GM23338 (cell line): ENCODE results near the gene H1-8. TPM values are rescaled to one million over a fixed set of nuclear protein-coding genes. Genes with fewer than 3 reads are reported as not detected.

ENCODE experiments used
- ATAC-seq: fragments of 200-7000 bp; cut with Tn5 transposase; 3 replicates; pipeline ENCODE4 v1.9.1; 2020
- DNase-seq: peaks from one replicate; pipeline ENCODE4 v3.0.0-alpha.2; 2015; ENCODE audit warnings: low spot score
- H2AFZ ChIP-seq: fragments of 200-600 bp; sonication (generic); 2 replicates; pipeline ENCODE4 v1.8.0; 2016; ENCODE audit warnings: antibody characterized with exemption, mild to moderate bottlenecking, moderate library complexity
- H3F3A ChIP-seq: fragments of 200-600 bp; sonication (generic); replicated peaks from 2 replicates; pipeline ENCODE4 v1.8.0; 2017; ENCODE audit warnings: antibody characterized with exemption, mixed run types, low read depth
- H3K27ac ChIP-seq: fragments of 200-600 bp; sonication (generic); 2 replicates; pipeline ENCODE4 v1.6.1; 2016; ENCODE audit warnings: low read depth
- H3K27me3 ChIP-seq: fragments of 200-600 bp; sonication (generic); 2 replicates; pipeline ENCODE4 v1.8.0; 2016; ENCODE audit warnings: mild to moderate bottlenecking, mixed run types, moderate library complexity; ENCODE audit not compliant: insufficient read depth
- H3K36me3 ChIP-seq: fragments of 200-600 bp; sonication (generic); 2 replicates; pipeline ENCODE4 v1.8.0; 2016; ENCODE audit warnings: mild to moderate bottlenecking; ENCODE audit not compliant: insufficient read depth
- H3K4me1 ChIP-seq: fragments of 200-600 bp; sonication (generic); 2 replicates; pipeline ENCODE4 v1.8.0; 2016; ENCODE audit warnings: mild to moderate bottlenecking, moderate library complexity; ENCODE audit not compliant: insufficient read depth
- H3K4me2 ChIP-seq: fragments of 200-600 bp; sonication (generic); 2 replicates; pipeline ENCODE4 v1.7.1; 2017; ENCODE audit warnings: mixed run types
- H3K4me3 ChIP-seq: fragments of 200-600 bp; sonication (generic); 2 replicates; pipeline ENCODE4 v1.6.1; 2016; ENCODE audit warnings: mixed run types
- H3K79me2 ChIP-seq: fragments of 200-600 bp; sonication (generic); replicated peaks from 2 replicates; pipeline ENCODE4 v1.8.0; 2017; ENCODE audit warnings: mild to moderate bottlenecking; ENCODE audit not compliant: insufficient read depth
- H3K9me2 ChIP-seq: fragments of 200-600 bp; sonication (generic); 2 replicates; pipeline ENCODE4 v1.8.0; 2017; ENCODE audit not compliant: insufficient read depth
- H4K20me1 ChIP-seq: fragments of 200-600 bp; sonication (generic); replicated peaks from 2 replicates; pipeline ENCODE4 v1.8.0; 2017; ENCODE audit warnings: mild to moderate bottlenecking; ENCODE audit not compliant: insufficient read depth
- H3K27ac Mint-ChIP-seq: 2 replicates; pipeline ENCODE4 v1.8.0; 2020; ENCODE audit warnings: inconsistent platforms, mild to moderate bottlenecking, moderate library complexity, mixed read lengths
- H3K27me3 Mint-ChIP-seq: 3 replicates; pipeline ENCODE4 v1.8.0; 2022; ENCODE audit warnings: low read depth, mild to moderate bottlenecking, moderate library complexity, mixed read lengths, inconsistent platforms; ENCODE audit not compliant: insufficient read depth, poor library complexity
- H3K36me3 Mint-ChIP-seq: 3 replicates; pipeline ENCODE4 v1.8.0; 2021; ENCODE audit warnings: low read depth, mild to moderate bottlenecking, inconsistent platforms, moderate library complexity, mixed read lengths
- H3K4me1 Mint-ChIP-seq: 3 replicates; pipeline ENCODE4 v1.8.0; 2020; ENCODE audit warnings: mild to moderate bottlenecking, inconsistent platforms, mixed read lengths
- H3K4me3 Mint-ChIP-seq: 3 replicates; pipeline ENCODE4 v1.8.0; 2021; ENCODE audit warnings: moderate library complexity, mild to moderate bottlenecking, inconsistent platforms, mixed read lengths
- H3K9me3 Mint-ChIP-seq: 3 replicates; pipeline ENCODE4 v1.8.0; 2020; ENCODE audit warnings: moderate library complexity, mild to moderate bottlenecking, inconsistent platforms, mixed read lengths
- CREB1 ChIP-seq: fragments of 250-450 bp; sonication (Bioruptor Pico); IDR thresholded peaks from 2 replicates; pipeline ENCODE4 v1.5.0; 2020; ENCODE audit warnings: low read depth, mild to moderate bottlenecking, moderate library complexity
- EZH2 ChIP-seq: fragments of 200-600 bp; sonication (generic); IDR thresholded peaks from one replicate; pipeline ENCODE4 v1.8.0; 2017; ENCODE audit warnings: antibody characterized with exemption, mild to moderate bottlenecking, low read depth; ENCODE audit not compliant: unreplicated experiment
- EZH2phosphoT487 ChIP-seq: fragments of 200-600 bp; sonication (generic); IDR thresholded peaks from one replicate; pipeline ENCODE4 v1.8.1; 2018; ENCODE audit warnings: antibody characterized with exemption; ENCODE audit not compliant: unreplicated experiment
- JUNB ChIP-seq: IDR thresholded peaks from one replicate; pipeline ENCODE4 v1.6.1; 2016; ENCODE audit warnings: antibody characterized with exemption; ENCODE audit not compliant: unreplicated experiment
- NANOG ChIP-seq: IDR thresholded peaks from 2 replicates; pipeline ENCODE4 v1.6.1; 2016; ENCODE audit warnings: antibody characterized with exemption, borderline replicate concordance
- POLR2AphosphoS5 ChIP-seq: IDR thresholded peaks from 2 replicates; pipeline ENCODE4 v1.6.1; 2016; ENCODE audit warnings: antibody characterized with exemption, low read depth
- STAT1 ChIP-seq: IDR thresholded peaks from one replicate; pipeline ENCODE4 v1.6.1; 2016; ENCODE audit warnings: antibody characterized with exemption; ENCODE audit not compliant: unreplicated experiment
- ZNF114 ChIP-seq: fragments of 250-450 bp; sonication (Bioruptor Pico); IDR thresholded peaks from 2 replicates; pipeline ENCODE4 v1.5.0; 2020; ENCODE audit warnings: mild to moderate bottlenecking, moderate library complexity
- ZNF331 ChIP-seq: fragments of 250-450 bp; sonication (Bioruptor Pico); IDR thresholded peaks from 2 replicates; pipeline ENCODE4 v1.5.0; 2020; ENCODE audit warnings: low read depth, mild to moderate bottlenecking, moderate library complexity
- polyA plus RNA-seq: library from polyadenylated mRNA; unstranded; fragments of >200 nt; fragmentation: Nextera tagmentation; extraction: Ambion mirVana; gene quantifications from 2 replicates; pipeline ENCODE4 v1.2.1, GENCODE V29; 2016
- total RNA-seq: library from RNA; depleted of rRNA; stranded (reverse); fragments of >200 nt; shearing (Covaris generic); gene quantifications from 2 replicates; pipeline ENCODE4 v1.2.3, GENCODE V29; 2014
- TF ChIP-seq, protein P1 (sequence below): fragments of 250-450 bp; sonication (Bioruptor Pico); IDR thresholded peaks from 2 replicates; pipeline ENCODE4 v1.5.0; 2020; ENCODE audit warnings: mild to moderate bottlenecking, moderate library complexity
- TF ChIP-seq, protein P2 (sequence below): IDR thresholded peaks from 2 replicates; pipeline ENCODE4 v1.6.1; 2016; ENCODE audit warnings: antibody characterized with exemption
- TF ChIP-seq, protein P3 (sequence below): IDR thresholded peaks from one replicate; pipeline ENCODE4 v1.6.1; 2018; ENCODE audit warnings: antibody characterized with exemption; ENCODE audit not compliant: unreplicated experiment
- TF ChIP-seq, protein P4 (sequence below), 2 experiments: fragments of 200-600 bp in 1 of 2; sonication (generic) in 1 of 2; conservative IDR thresholded peaks; 2 replicates each; pipeline versions ENCODE4 v1.5.1 to v1.6.1; 2016 to 2017; ENCODE audit warnings: antibody characterized with exemption in 2 of 2, low read depth in 2 of 2, mild to moderate bottlenecking in 2 of 2, moderate library complexity in 1 of 2

Gene H1-8
- total and polyA plus RNA-seq, 2 experiments from 2014 or later = not detected

DNA sequence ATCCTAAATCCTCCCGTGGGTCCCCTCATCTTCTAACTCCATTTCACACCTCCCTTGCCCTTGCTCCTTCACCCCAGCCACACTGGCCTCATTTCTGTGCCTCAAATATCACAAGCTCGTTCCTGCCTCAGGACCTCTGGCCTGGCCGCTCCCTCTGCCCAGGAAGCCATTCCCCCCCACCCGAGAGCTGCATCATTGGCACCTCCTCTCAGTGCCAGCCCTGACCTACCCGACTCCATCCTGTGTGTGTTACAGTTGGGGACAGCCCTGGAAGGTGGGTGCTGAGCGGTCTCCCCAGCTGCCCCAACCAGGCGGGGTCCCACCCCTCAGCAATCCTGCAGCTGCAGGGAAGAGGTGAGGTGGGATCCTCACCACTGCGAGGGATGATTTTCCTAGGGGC lies 49.0 kb downstream of the H1-8 start:
- H3K9me2 ChIP-seq = no peaks in the 10 kb centered on the region
- H3F3A ChIP-seq = peaks cover 20% of the 10 kb centered on the region; the same call in 1 of the 2 replicates
- H3K4me1 ChIP-seq = peaks cover 55% of the 10 kb centered on the region
- peaks cover 23% of the 10 kb centered on the region for H3K27me3 Mint-ChIP-seq
- peak overlapping the region; percentile 84 for H3K4me2 ChIP-seq
- H3K27me3 ChIP-seq = no peaks in the 10 kb centered on the region
- no peak; the same call in 2 of the 3 replicates for ATAC-seq
- no peaks in the 10 kb centered on the region for H4K20me1 ChIP-seq
- H3K36me3 Mint-ChIP-seq = no peaks in the 10 kb centered on the region
- no peak for DNase-seq
- H3K4me3 Mint-ChIP-seq = peak overlapping the region; percentile 35
- no peaks in the 10 kb centered on the region for H3K79me2 ChIP-seq
- peak overlapping the region; percentile 25 for H3K27ac Mint-ChIP-seq
- no peak overlapping the region for H3K27ac ChIP-seq
- H3K4me1 Mint-ChIP-seq = peaks cover 57% of the 10 kb centered on the region
- H3K9me3 Mint-ChIP-seq = no peaks in the 10 kb centered on the region
- 0 out of 2 replicates have a peak overlapping the region, but pooled peaks have one; percentile 32 for H2AFZ ChIP-seq
- H3K4me3 ChIP-seq = peak overlapping the region; percentile 47
- no peaks in the 10 kb centered on the region for H3K36me3 ChIP-seq
- no peak for TF ChIP-seq CREB1 (CRISPR knock-in tag)
- TF ChIP-seq POLR2AphosphoS5 = no peak
- no peak for TF ChIP-seq NANOG
- TF ChIP-seq, protein P1, sequence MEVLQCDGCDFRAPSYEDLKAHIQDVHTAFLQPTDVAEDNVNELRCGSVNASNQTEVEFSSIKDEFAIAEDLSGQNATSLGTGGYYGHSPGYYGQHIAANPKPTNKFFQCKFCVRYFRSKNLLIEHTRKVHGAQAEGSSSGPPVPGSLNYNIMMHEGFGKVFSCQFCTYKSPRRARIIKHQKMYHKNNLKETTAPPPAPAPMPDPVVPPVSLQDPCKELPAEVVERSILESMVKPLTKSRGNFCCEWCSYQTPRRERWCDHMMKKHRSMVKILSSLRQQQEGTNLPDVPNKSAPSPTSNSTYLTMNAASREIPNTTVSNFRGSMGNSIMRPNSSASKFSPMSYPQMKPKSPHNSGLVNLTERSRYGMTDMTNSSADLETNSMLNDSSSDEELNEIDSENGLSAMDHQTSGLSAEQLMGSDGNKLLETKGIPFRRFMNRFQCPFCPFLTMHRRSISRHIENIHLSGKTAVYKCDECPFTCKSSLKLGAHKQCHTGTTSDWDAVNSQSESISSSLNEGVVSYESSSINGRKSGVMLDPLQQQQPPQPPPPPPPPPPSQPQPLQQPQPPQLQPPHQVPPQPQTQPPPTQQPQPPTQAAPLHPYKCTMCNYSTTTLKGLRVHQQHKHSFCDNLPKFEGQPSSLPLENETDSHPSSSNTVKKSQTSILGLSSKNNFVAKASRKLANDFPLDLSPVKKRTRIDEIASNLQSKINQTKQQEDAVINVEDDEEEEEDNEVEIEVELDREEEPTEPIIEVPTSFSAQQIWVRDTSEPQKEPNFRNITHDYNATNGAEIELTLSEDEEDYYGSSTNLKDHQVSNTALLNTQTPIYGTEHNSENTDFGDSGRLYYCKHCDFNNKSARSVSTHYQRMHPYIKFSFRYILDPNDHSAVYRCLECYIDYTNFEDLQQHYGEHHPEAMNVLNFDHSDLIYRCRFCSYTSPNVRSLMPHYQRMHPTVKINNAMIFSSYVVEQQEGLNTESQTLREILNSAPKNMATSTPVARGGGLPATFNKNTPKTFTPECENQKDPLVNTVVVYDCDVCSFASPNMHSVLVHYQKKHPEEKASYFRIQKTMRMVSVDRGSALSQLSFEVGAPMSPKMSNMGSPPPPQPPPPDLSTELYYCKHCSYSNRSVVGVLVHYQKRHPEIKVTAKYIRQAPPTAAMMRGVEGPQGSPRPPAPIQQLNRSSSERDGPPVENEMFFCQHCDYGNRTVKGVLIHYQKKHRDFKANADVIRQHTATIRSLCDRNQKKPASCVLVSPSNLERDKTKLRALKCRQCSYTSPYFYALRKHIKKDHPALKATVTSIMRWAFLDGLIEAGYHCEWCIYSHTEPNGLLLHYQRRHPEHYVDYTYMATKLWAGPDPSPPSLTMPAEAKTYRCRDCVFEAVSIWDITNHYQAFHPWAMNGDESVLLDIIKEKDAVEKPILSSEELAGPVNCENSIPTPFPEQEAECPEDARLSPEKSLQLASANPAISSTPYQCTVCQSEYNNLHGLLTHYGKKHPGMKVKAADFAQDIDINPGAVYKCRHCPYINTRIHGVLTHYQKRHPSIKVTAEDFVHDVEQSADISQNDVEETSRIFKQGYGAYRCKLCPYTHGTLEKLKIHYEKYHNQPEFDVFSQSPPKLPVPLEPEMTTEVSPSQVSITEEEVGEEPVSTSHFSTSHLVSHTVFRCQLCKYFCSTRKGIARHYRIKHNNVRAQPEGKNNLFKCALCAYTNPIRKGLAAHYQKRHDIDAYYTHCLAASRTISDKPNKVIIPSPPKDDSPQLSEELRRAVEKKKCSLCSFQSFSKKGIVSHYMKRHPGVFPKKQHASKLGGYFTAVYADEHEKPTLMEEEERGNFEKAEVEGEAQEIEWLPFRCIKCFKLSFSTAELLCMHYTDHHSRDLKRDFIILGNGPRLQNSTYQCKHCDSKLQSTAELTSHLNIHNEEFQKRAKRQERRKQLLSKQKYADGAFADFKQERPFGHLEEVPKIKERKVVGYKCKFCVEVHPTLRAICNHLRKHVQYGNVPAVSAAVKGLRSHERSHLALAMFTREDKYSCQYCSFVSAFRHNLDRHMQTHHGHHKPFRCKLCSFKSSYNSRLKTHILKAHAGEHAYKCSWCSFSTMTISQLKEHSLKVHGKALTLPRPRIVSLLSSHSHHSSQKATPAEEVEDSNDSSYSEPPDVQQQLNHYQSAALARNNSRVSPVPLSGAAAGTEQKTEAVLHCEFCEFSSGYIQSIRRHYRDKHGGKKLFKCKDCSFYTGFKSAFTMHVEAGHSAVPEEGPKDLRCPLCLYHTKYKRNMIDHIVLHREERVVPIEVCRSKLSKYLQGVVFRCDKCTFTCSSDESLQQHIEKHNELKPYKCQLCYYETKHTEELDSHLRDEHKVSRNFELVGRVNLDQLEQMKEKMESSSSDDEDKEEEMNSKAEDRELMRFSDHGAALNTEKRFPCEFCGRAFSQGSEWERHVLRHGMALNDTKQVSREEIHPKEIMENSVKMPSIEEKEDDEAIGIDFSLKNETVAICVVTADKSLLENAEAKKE (CRISPR knock-in tag) = no peak
- no peak for TF ChIP-seq EZH2phosphoT487
- TF ChIP-seq STAT1 = no peak
- TF ChIP-seq, protein P2, sequence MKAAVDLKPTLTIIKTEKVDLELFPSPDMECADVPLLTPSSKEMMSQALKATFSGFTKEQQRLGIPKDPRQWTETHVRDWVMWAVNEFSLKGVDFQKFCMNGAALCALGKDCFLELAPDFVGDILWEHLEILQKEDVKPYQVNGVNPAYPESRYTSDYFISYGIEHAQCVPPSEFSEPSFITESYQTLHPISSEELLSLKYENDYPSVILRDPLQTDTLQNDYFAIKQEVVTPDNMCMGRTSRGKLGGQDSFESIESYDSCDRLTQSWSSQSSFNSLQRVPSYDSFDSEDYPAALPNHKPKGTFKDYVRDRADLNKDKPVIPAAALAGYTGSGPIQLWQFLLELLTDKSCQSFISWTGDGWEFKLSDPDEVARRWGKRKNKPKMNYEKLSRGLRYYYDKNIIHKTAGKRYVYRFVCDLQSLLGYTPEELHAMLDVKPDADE = no peak
- no peak for TF ChIP-seq ZNF331 (CRISPR knock-in tag)
- TF ChIP-seq, protein P3, sequence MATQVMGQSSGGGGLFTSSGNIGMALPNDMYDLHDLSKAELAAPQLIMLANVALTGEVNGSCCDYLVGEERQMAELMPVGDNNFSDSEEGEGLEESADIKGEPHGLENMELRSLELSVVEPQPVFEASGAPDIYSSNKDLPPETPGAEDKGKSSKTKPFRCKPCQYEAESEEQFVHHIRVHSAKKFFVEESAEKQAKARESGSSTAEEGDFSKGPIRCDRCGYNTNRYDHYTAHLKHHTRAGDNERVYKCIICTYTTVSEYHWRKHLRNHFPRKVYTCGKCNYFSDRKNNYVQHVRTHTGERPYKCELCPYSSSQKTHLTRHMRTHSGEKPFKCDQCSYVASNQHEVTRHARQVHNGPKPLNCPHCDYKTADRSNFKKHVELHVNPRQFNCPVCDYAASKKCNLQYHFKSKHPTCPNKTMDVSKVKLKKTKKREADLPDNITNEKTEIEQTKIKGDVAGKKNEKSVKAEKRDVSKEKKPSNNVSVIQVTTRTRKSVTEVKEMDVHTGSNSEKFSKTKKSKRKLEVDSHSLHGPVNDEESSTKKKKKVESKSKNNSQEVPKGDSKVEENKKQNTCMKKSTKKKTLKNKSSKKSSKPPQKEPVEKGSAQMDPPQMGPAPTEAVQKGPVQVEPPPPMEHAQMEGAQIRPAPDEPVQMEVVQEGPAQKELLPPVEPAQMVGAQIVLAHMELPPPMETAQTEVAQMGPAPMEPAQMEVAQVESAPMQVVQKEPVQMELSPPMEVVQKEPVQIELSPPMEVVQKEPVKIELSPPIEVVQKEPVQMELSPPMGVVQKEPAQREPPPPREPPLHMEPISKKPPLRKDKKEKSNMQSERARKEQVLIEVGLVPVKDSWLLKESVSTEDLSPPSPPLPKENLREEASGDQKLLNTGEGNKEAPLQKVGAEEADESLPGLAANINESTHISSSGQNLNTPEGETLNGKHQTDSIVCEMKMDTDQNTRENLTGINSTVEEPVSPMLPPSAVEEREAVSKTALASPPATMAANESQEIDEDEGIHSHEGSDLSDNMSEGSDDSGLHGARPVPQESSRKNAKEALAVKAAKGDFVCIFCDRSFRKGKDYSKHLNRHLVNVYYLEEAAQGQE = no peak
- TF ChIP-seq, protein P4, sequence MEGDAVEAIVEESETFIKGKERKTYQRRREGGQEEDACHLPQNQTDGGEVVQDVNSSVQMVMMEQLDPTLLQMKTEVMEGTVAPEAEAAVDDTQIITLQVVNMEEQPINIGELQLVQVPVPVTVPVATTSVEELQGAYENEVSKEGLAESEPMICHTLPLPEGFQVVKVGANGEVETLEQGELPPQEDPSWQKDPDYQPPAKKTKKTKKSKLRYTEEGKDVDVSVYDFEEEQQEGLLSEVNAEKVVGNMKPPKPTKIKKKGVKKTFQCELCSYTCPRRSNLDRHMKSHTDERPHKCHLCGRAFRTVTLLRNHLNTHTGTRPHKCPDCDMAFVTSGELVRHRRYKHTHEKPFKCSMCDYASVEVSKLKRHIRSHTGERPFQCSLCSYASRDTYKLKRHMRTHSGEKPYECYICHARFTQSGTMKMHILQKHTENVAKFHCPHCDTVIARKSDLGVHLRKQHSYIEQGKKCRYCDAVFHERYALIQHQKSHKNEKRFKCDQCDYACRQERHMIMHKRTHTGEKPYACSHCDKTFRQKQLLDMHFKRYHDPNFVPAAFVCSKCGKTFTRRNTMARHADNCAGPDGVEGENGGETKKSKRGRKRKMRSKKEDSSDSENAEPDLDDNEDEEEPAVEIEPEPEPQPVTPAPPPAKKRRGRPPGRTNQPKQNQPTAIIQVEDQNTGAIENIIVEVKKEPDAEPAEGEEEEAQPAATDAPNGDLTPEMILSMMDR (conservative IDR thresholded peaks at IDR 0.05; ENCODE audit: low read depth in 2 of 2) = no peak
- TF ChIP-seq JUNB = no peak
- TF ChIP-seq EZH2 = no peak
- no peak for TF ChIP-seq ZNF114 (CRISPR knock-in tag)
